ENCODE data around the gene SMYD3. TPM values are rescaled to one million over a fixed set of nuclear protein-coding genes. Genes with fewer than 3 reads are reported as not detected.

Gene SMYD3
- total RNA-seq, 1 experiment from 2014 or later = 17.4 TPM

DNA sequence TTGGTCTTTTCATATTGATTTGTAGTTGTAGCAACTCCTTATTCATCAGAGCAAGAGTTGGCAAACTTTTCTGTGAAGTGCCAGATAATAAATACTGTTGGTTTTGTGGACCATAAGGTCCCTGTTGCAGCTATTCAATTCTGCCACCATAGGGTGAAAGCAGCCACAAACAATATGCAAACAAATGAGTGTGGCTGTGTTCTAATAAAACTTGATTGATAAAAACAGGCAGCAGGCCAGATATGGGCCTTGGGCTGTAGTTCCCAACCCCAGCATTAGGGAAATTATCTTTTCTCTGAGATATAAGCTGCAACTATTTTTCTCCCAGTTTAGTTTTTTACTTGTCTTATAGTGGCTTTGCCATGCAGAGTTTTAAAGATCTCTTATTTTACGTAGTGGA, 469.2 kb downstream of the SMYD3 start:
- TF ChIP-seq POLR2AphosphoS5 (IDR thresholded peaks at IDR 0.05; ENCODE audit: low read depth, low read length) = no peak
- TF ChIP-seq SIN3A (IDR thresholded peaks at IDR 0.05; ENCODE audit: borderline replicate concordance, insufficient read depth, low read depth, low read length) = no peak
- TF ChIP-seq, protein P1, sequence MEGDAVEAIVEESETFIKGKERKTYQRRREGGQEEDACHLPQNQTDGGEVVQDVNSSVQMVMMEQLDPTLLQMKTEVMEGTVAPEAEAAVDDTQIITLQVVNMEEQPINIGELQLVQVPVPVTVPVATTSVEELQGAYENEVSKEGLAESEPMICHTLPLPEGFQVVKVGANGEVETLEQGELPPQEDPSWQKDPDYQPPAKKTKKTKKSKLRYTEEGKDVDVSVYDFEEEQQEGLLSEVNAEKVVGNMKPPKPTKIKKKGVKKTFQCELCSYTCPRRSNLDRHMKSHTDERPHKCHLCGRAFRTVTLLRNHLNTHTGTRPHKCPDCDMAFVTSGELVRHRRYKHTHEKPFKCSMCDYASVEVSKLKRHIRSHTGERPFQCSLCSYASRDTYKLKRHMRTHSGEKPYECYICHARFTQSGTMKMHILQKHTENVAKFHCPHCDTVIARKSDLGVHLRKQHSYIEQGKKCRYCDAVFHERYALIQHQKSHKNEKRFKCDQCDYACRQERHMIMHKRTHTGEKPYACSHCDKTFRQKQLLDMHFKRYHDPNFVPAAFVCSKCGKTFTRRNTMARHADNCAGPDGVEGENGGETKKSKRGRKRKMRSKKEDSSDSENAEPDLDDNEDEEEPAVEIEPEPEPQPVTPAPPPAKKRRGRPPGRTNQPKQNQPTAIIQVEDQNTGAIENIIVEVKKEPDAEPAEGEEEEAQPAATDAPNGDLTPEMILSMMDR (IDR thresholded peaks at IDR 0.05) = no peak
- TF ChIP-seq, protein P2, sequence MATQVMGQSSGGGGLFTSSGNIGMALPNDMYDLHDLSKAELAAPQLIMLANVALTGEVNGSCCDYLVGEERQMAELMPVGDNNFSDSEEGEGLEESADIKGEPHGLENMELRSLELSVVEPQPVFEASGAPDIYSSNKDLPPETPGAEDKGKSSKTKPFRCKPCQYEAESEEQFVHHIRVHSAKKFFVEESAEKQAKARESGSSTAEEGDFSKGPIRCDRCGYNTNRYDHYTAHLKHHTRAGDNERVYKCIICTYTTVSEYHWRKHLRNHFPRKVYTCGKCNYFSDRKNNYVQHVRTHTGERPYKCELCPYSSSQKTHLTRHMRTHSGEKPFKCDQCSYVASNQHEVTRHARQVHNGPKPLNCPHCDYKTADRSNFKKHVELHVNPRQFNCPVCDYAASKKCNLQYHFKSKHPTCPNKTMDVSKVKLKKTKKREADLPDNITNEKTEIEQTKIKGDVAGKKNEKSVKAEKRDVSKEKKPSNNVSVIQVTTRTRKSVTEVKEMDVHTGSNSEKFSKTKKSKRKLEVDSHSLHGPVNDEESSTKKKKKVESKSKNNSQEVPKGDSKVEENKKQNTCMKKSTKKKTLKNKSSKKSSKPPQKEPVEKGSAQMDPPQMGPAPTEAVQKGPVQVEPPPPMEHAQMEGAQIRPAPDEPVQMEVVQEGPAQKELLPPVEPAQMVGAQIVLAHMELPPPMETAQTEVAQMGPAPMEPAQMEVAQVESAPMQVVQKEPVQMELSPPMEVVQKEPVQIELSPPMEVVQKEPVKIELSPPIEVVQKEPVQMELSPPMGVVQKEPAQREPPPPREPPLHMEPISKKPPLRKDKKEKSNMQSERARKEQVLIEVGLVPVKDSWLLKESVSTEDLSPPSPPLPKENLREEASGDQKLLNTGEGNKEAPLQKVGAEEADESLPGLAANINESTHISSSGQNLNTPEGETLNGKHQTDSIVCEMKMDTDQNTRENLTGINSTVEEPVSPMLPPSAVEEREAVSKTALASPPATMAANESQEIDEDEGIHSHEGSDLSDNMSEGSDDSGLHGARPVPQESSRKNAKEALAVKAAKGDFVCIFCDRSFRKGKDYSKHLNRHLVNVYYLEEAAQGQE (IDR thresholded peaks at IDR 0.05; ENCODE audit: insufficient read depth in 1 of 2, low read depth in 2 of 2, low read length in 1 of 2) = no peak
- no peak for TF ChIP-seq TCF7L2 (IDR thresholded peaks at IDR 0.05; ENCODE audit: low read depth, low read length)

DNA sequence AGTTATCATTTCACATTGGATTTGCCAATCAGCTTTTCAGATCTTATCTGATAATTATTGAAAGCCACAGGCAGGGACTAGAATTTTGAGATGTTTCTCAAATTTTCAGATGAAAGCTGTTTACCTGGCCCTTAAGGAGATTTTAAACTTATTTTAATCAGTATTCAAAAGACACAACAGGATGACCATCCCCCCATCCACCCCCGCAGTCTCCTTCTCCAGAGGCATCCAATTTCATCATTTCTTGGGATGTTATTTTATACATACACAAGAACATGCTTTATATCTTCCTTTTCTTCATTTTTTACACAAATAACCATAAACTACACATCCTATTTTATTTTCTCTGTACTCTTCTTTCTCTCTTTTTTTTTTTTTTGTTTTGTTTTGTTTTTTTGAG, 470.9 kb downstream of the SMYD3 start:
- no TSS peak for BruUV-seq (replicated peaks)
- no peak for ATAC-seq
- intact Hi-C loops (cut with micrococcal nuclease; ENCODE audit: unreplicated experiment) = no loop called here

More for the DNA sequence above, 469.2 kb downstream of the SMYD3 start:
- Histone ChIP-seq H3K27ac (ENCODE audit: low read length) (no peak overlapping the region), H3K36me3 (ENCODE audit: control insufficient read depth, insufficient read depth, low read length) (no peaks in the 10 kb centered on the region), H3K27me3 (ENCODE audit: control insufficient read depth, insufficient read depth, low read length) (no peaks in the 10 kb centered on the region), H3K9me3 (ENCODE audit: control insufficient read depth, insufficient read depth, low read depth, low read length) (no peaks in the 10 kb centered on the region), H3K4me1 (ENCODE audit: control insufficient read depth, insufficient read depth, low read length) (no peaks in the 10 kb centered on the region), H3K4me3 (ENCODE audit: low read depth in 2 of 2, low read length in 2 of 2) (no peak overlapping the region)
- intact Hi-C loops (cut with micrococcal nuclease; ENCODE audit: unreplicated experiment) (no loop called here), in situ Hi-C loops (cut with HindIII; ENCODE audit: low pct_unique_long_range_greater_than_20kb, low sequenced_read_pairs) (no loop called here)
- ATAC-seq (no peak), DNase-seq (ENCODE audit: low read depth, low spot score) (no peak)
- ChIA-PET CTCF (no interaction called here), POLR2A (no interaction called here)
- BruUV-seq (replicated peaks) = no TSS peak

More for the DNA sequence above, 470.9 kb downstream of the SMYD3 start:
- Histone ChIP-seq H3K4me1 (ENCODE audit: control insufficient read depth, insufficient read depth, low read length) (no peaks in the 10 kb centered on the region), H3K9me3 (ENCODE audit: control insufficient read depth, insufficient read depth, low read depth, low read length) (no peaks in the 10 kb centered on the region), H3K27ac (ENCODE audit: low read length) (no peak overlapping the region), H3K27me3 (ENCODE audit: control insufficient read depth, insufficient read depth, low read length) (no peaks in the 10 kb centered on the region), H3K36me3 (ENCODE audit: control insufficient read depth, insufficient read depth, low read length) (no peaks in the 10 kb centered on the region), H3K4me3 (ENCODE audit: low read depth in 2 of 2, low read length in 2 of 2) (no peak overlapping the region)
- in situ Hi-C loops (cut with HindIII; ENCODE audit: low pct_unique_long_range_greater_than_20kb, low sequenced_read_pairs) = no loop called here
- DNase-seq (ENCODE audit: low read depth, low spot score) = no peak
- ChIA-PET CTCF (no interaction called here), POLR2A (no interaction called here)
- TF ChIP-seq, protein P2 (IDR thresholded peaks at IDR 0.05; ENCODE audit: insufficient read depth in 1 of 2, low read depth in 2 of 2, low read length in 1 of 2) = no peak
- TF ChIP-seq, protein P1 (IDR thresholded peaks at IDR 0.05) = no peak

Data from Panc1 (cell line).